H1 (cell line): Measurements from ENCODE around the gene TBC1D22A. TPM values are rescaled to one million over a fixed set of nuclear protein-coding genes. Genes with fewer than 3 reads are reported as not detected.

Source experiments
- CTCF ChIA-PET: fragments of 300-600 bp; sonication (Branson Sonifier 250); formaldehyde crosslinking; loops from one replicate; lab custom pipeline; 2021; ENCODE audit not compliant: partially characterized antibody; lab: Charles Lee
- POLR2A ChIA-PET: fragments of 300-600 bp; sonication (Branson Sonifier 250); formaldehyde crosslinking; loops from one replicate; lab custom pipeline; 2021; ENCODE audit warnings: inconsistent platforms; ENCODE audit not compliant: partially characterized antibody; lab: Charles Lee
- DNase-seq, 2 experiments: peaks; one replicate each; pipeline versions ENCODE4 v3.0.0 to v3.0.0-alpha.2; 2010 to 2022; ENCODE audit warnings: low spot score in 2 of 2, low read depth in 1 of 2, mixed read lengths in 1 of 2
- FAIRE-seq: peaks from 2 replicates; lab custom pipeline; 2011; peaks lifted over from hg19 to GRCh38; lab: Jason Lieb, UNC
- H2AFZ ChIP-seq: 2 replicates; pipeline ENCODE4 v1.8.1; 2012; ENCODE audit warnings: low read length, inconsistent platforms
- H2AK5ac ChIP-seq: 2 replicates; pipeline ENCODE4 v1.6.1; 2013; ENCODE audit warnings: low read depth, low read length
- H2BK120ac ChIP-seq: replicated peaks from 2 replicates; pipeline ENCODE3; 2013; ENCODE audit warnings: low read depth, low read length, inconsistent platforms
- H2BK12ac ChIP-seq: 2 replicates; pipeline ENCODE4 v1.6.1; 2013; ENCODE audit warnings: low read depth, low read length
- H2BK15ac ChIP-seq: 2 replicates; pipeline ENCODE4 v1.6.1; 2013; ENCODE audit warnings: low read length
- H2BK20ac ChIP-seq: 2 replicates; pipeline ENCODE4 v1.6.1; 2013; ENCODE audit warnings: low read length
- H2BK5ac ChIP-seq: 2 replicates; pipeline ENCODE4 v1.6.1; 2013; ENCODE audit warnings: low read depth, low read length
- H3K14ac ChIP-seq: 2 replicates; pipeline ENCODE4 v1.6.1; 2013; ENCODE audit warnings: inconsistent platforms; ENCODE audit not compliant: insufficient read length
- H3K18ac ChIP-seq: 2 replicates; pipeline ENCODE4 v1.6.1; 2013; ENCODE audit warnings: low read length; ENCODE audit errors: extremely low read depth
- H3K23ac ChIP-seq: 2 replicates; pipeline ENCODE4 v1.6.1; 2013; ENCODE audit warnings: inconsistent platforms; ENCODE audit not compliant: insufficient read length
- H3K23me2 ChIP-seq: 2 replicates; pipeline ENCODE4 v1.6.1; 2013; ENCODE audit warnings: low read depth, low read length
- H3K27ac ChIP-seq: 2 replicates; pipeline ENCODE4 v1.6.1; 2011; ENCODE audit warnings: low read depth, low read length, inconsistent platforms
- H3K27me3 ChIP-seq, 4 experiments: replicated peaks in 1 of 4; 1 replicate in 1 of 4; 2 replicates in 3 of 4; pipeline versions ENCODE4 v1.6.1 to v1.8.1; 2011 to 2013; ENCODE audit warnings: low read length in 3 of 4, mild to moderate bottlenecking in 3 of 4, inconsistent platforms in 2 of 4, mixed read lengths in 2 of 4, moderate library complexity in 1 of 4; ENCODE audit not compliant: control insufficient read depth in 3 of 4, insufficient read depth in 3 of 4; ENCODE audit errors: extremely low read depth in 1 of 4
- H3K36me3 ChIP-seq, 4 experiments: 2 replicates each; pipeline versions ENCODE4 v1.6.1 to v1.8.1; 2011 to 2013; ENCODE audit warnings: mild to moderate bottlenecking in 4 of 4, low read length in 3 of 4, moderate library complexity in 2 of 4, control low read depth in 1 of 4, inconsistent platforms in 1 of 4; ENCODE audit not compliant: insufficient read depth in 4 of 4, control insufficient read depth in 2 of 4
- H3K4ac ChIP-seq: replicated peaks from 2 replicates; pipeline ENCODE3; 2013; ENCODE audit warnings: low read length, low read depth, mixed read lengths, inconsistent platforms; ENCODE audit not compliant: insufficient read length
- H3K4me1 ChIP-seq, 4 experiments: replicated peaks in 1 of 4; 1 replicate in 1 of 4; 2 replicates in 3 of 4; pipeline versions ENCODE4 v1.6.1 to v1.8.1; 2011 to 2013; ENCODE audit warnings: low read length in 3 of 4, inconsistent platforms in 2 of 4, mixed read lengths in 1 of 4; ENCODE audit not compliant: insufficient read depth in 4 of 4, control insufficient read depth in 3 of 4
- H3K4me2 ChIP-seq, 2 experiments: 2 replicates each; pipeline versions ENCODE4 v1.6.1 to v1.8.1; 2011 to 2013; ENCODE audit warnings: low read depth in 2 of 2, low read length in 2 of 2, control low read depth in 1 of 2, inconsistent platforms in 1 of 2, mild to moderate bottlenecking in 1 of 2; ENCODE audit not compliant: insufficient read depth in 1 of 2
- H3K4me3 ChIP-seq, 4 experiments: fragments of 200-600, 300-600 bp in 1 of 4; sonication (generic), shearing (Covaris generic), sonication (Bioruptor Twin) in 1 of 4; 2 replicates each; pipeline versions ENCODE4 v1.5.1 to v1.8.1; 2011 to 2016; ENCODE audit warnings: low read length in 4 of 4, low read depth in 3 of 4, control low read depth in 2 of 4, inconsistent platforms in 2 of 4, mild to moderate bottlenecking in 2 of 4, mixed read lengths in 1 of 4, moderate library complexity in 1 of 4; ENCODE audit not compliant: insufficient read depth in 2 of 4; ENCODE audit errors: extremely low read depth in 1 of 4
- H3K56ac ChIP-seq: replicated peaks from 2 replicates; pipeline ENCODE3; 2013; ENCODE audit warnings: low read depth, mild to moderate bottlenecking, mixed read lengths, low read length, inconsistent platforms; ENCODE audit not compliant: insufficient read length
- H3K79me1 ChIP-seq: 2 replicates; pipeline ENCODE4 v1.6.1; 2013; ENCODE audit warnings: low read depth, low read length, control low read depth
- H3K79me2 ChIP-seq, 2 experiments: 2 replicates each; pipeline versions ENCODE4 v1.6.1 to v1.8.1; 2012 to 2013; ENCODE audit warnings: low read length in 2 of 2, mild to moderate bottlenecking in 2 of 2, inconsistent platforms in 1 of 2; ENCODE audit not compliant: insufficient read depth in 2 of 2, control insufficient read depth in 1 of 2
- H3K9ac ChIP-seq, 4 experiments: replicated peaks in 1 of 4; 1 replicate in 1 of 4; 2 replicates in 3 of 4; pipeline versions ENCODE4 v1.6.1 to v1.8.1; 2011 to 2013; ENCODE audit warnings: low read depth in 3 of 4, low read length in 3 of 4, control low read depth in 2 of 4, mild to moderate bottlenecking in 2 of 4, moderate library complexity in 2 of 4, inconsistent platforms in 1 of 4; ENCODE audit errors: extremely low read depth in 1 of 4
- H3K9me3 ChIP-seq, 2 experiments: 2 replicates each; pipeline versions ENCODE4 v1.6.1 to v1.8.1; 2012 to 2013; ENCODE audit warnings: mild to moderate bottlenecking in 2 of 2, moderate library complexity in 2 of 2, control low read depth in 1 of 2, inconsistent platforms in 1 of 2, low read depth in 1 of 2, low read length in 1 of 2, mixed read lengths in 1 of 2; ENCODE audit not compliant: insufficient read depth in 2 of 2
- H4K20me1 ChIP-seq, 2 experiments: replicated peaks in 1 of 2; 2 replicates each; pipeline versions ENCODE3 to v1.8.1; 2011 to 2013; ENCODE audit warnings: inconsistent platforms in 2 of 2, low read length in 2 of 2, mild to moderate bottlenecking in 1 of 2; ENCODE audit not compliant: insufficient read depth in 2 of 2, control insufficient read depth in 1 of 2
- H4K5ac ChIP-seq: 2 replicates; pipeline ENCODE4 v1.6.1; 2013; ENCODE audit warnings: low read length, low read depth, mixed read lengths, inconsistent platforms; ENCODE audit not compliant: insufficient read length
- H4K8ac ChIP-seq: 2 replicates; pipeline ENCODE4 v1.8.0; 2013; ENCODE audit warnings: mild to moderate bottlenecking, moderate library complexity, low read length, inconsistent platforms; ENCODE audit not compliant: insufficient read depth; ENCODE audit errors: extremely low read depth
- H4K91ac ChIP-seq: replicated peaks from 2 replicates; pipeline ENCODE3; 2013; ENCODE audit warnings: low read length, mixed read lengths, inconsistent platforms; ENCODE audit not compliant: insufficient read length
- BACH1 ChIP-seq: IDR thresholded peaks from 2 replicates; pipeline ENCODE4 v1.6.1; 2012; ENCODE audit warnings: low read length, improper control_type of control experiment
- CHD1 ChIP-seq: IDR thresholded peaks from 2 replicates; pipeline ENCODE4 v1.6.1; 2012; ENCODE audit warnings: low read depth, low read length, improper control_type of control experiment
- CTBP2 ChIP-seq: IDR thresholded peaks from 2 replicates; pipeline ENCODE4 v1.7.0; 2011; ENCODE audit warnings: borderline replicate concordance, mild to moderate bottlenecking, moderate library complexity, mixed read lengths, low read length; ENCODE audit not compliant: insufficient read depth, insufficient read length
- HDAC6 ChIP-seq: IDR thresholded peaks from one replicate; pipeline ENCODE4 v1.7.1; 2012; ENCODE audit warnings: low read depth, mild to moderate bottlenecking, inconsistent platforms, low read length, moderate library complexity
- JUN ChIP-seq: IDR thresholded peaks from 2 replicates; pipeline ENCODE4 v1.6.1; 2011; ENCODE audit warnings: low read depth, mild to moderate bottlenecking, improper control_type of control experiment, low read length
- NANOG ChIP-seq: IDR thresholded peaks from 2 replicates; pipeline ENCODE4 v1.6.1; 2011; ENCODE audit warnings: low read length, low read depth, mild to moderate bottlenecking, inconsistent platforms; ENCODE audit not compliant: insufficient read depth, poor library complexity, severe bottlenecking
- TBP ChIP-seq: IDR thresholded peaks from 2 replicates; pipeline ENCODE4 v1.6.1; 2011; ENCODE audit warnings: low read depth, low read length, improper control_type of control experiment
- TCF12 ChIP-seq: IDR thresholded peaks from 2 replicates; pipeline ENCODE4 v1.6.1; 2011; ENCODE audit warnings: low read depth, mild to moderate bottlenecking, low read length
- WGBS, 2 experiments: shearing (Covaris generic) in 1 of 2; methylation state at CpG; one replicate each; pipeline versions ENCODE4 v1.1.6 to v1.1.7; 2013 to 2015; ENCODE audit warnings: low lambda C conversion rate in 2 of 2, mixed read lengths in 2 of 2, inconsistent platforms in 1 of 2, low coverage in 1 of 2, missing lambda C conversion rate in 1 of 2; ENCODE audit not compliant: insufficient replicate concordance in 2 of 2, insufficient coverage in 1 of 2, insufficient read length in 1 of 2; ENCODE audit errors: extremely low coverage in 1 of 2, missing lambda C conversion rate in 1 of 2; 5-methylcytosine and 5-hydroxymethylcytosine counted together
- polyA plus RNA-seq, 7 experiments: library from polyadenylated mRNA; depleted of rRNA in 3 of 7; stranded (reverse) in 5 of 7; unstranded in 2 of 7; fragments of >200 nt in 5 of 7; fragments of 200-250 nt in 2 of 7; gene quantifications; 1 replicate in 5 of 7; 2 replicates in 1 of 7; 4 replicates in 1 of 7; pipeline versions ENCODE4 v1.2.1 to v1.2.3, GENCODE V29; 2011 to 2013; ENCODE audit warnings: missing spikeins in 2 of 7, mixed read lengths in 2 of 7
- total RNA-seq: library from RNA; stranded (reverse); fragmentation: NEBNext Ultra II Directional; extraction: Animal tissue kit (Norgen Biotek cat#: 25700); gene quantifications from 2 replicates; pipeline ENCODE4 v1.2.1, GENCODE V29; 2021
- TF ChIP-seq, protein P1 (sequence below): IDR thresholded peaks from 2 replicates; pipeline ENCODE4 v1.6.1; 2012; ENCODE audit warnings: inconsistent platforms
- TF ChIP-seq, protein P2 (sequence below), 3 experiments: IDR thresholded peaks; 1 replicate in 2 of 3; 2 replicates in 1 of 3; pipeline versions ENCODE4 v1.5.1 to v1.6.1; 2011; ENCODE audit warnings: low read length in 3 of 3, mild to moderate bottlenecking in 3 of 3, inconsistent platforms in 2 of 3, low read depth in 1 of 3, moderate library complexity in 1 of 3; ENCODE audit not compliant: insufficient read depth in 1 of 3; ENCODE audit errors: control extremely low read depth in 1 of 3

Gene TBC1D22A
- total and polyA plus RNA-seq, 2 of the 8 experiments (the other 6 are each of a cell fraction or from before 2014, with no cell fraction given): 11.9 to 18.4 TPM

DNA sequence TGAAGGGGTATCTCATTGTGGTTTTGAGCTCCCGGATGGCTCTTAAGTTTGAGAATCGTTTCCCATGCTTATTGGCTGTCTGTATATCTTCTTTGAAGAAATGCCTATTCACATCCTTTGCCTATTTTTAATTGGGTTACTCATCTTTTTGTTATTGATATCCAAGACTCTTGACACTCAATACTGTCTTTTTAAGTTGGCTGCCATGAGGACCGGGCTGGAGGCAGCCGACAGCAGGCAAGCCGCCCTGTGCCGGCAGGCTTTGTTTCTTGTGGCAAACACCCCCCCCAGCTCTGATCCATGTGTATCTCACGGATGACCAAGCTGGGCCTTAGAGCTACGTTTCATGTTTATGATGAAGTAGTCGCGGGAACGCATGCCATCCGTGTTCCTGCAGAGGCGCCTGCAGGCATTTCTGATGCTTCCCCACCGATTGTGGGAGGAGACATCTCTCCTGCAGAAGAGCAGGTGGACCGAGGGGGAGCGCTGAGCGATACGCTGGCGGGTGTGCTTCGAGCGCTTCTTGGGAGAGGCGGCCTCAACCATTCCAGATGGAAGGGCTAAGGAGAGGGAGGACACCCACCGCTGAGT, 95.8 kb downstream of the TBC1D22A start:
- no peak overlapping the region for H3K4ac ChIP-seq
- no peak for DNase-seq
- CTCF ChIA-PET: no interaction called here
- TF ChIP-seq TBP (no peak), BACH1 (no peak), TCF12 (no peak), NANOG (no peak), CHD1 (no peak), HDAC6 (no peak), JUN (no peak), CTBP2 (no peak)
- TF ChIP-seq, protein P1, sequence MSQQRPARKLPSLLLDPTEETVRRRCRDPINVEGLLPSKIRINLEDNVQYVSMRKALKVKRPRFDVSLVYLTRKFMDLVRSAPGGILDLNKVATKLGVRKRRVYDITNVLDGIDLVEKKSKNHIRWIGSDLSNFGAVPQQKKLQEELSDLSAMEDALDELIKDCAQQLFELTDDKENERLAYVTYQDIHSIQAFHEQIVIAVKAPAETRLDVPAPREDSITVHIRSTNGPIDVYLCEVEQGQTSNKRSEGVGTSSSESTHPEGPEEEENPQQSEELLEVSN: no peak
- TF ChIP-seq, protein P2, sequence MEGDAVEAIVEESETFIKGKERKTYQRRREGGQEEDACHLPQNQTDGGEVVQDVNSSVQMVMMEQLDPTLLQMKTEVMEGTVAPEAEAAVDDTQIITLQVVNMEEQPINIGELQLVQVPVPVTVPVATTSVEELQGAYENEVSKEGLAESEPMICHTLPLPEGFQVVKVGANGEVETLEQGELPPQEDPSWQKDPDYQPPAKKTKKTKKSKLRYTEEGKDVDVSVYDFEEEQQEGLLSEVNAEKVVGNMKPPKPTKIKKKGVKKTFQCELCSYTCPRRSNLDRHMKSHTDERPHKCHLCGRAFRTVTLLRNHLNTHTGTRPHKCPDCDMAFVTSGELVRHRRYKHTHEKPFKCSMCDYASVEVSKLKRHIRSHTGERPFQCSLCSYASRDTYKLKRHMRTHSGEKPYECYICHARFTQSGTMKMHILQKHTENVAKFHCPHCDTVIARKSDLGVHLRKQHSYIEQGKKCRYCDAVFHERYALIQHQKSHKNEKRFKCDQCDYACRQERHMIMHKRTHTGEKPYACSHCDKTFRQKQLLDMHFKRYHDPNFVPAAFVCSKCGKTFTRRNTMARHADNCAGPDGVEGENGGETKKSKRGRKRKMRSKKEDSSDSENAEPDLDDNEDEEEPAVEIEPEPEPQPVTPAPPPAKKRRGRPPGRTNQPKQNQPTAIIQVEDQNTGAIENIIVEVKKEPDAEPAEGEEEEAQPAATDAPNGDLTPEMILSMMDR (IDR thresholded peaks at IDR 0.05; ENCODE audit: control extremely low read depth in 1 of 3, insufficient read depth in 1 of 3, low read depth in 1 of 3, low read length in 3 of 3): no peak

More for the DNA sequence above, 95.8 kb downstream of the TBC1D22A start:
- no peak overlapping the region for H2AK5ac ChIP-seq
- H4K20me1 ChIP-seq: no peaks in the 10 kb centered on the region
- no peak for FAIRE-seq
- H3K79me1 ChIP-seq: no peaks in the 10 kb centered on the region; the same call in 1 of the 2 replicates
- H2AFZ ChIP-seq: no peak overlapping the region
- no peak overlapping the region for H2BK5ac ChIP-seq
- POLR2A ChIA-PET: no interaction called here
- no peak overlapping the region for H2BK120ac ChIP-seq
- H3K4me2 ChIP-seq: no peak overlapping the region
- H3K18ac ChIP-seq: no peak overlapping the region
- H3K79me2 ChIP-seq: peaks cover 0 to 7% of the 10 kb centered on the region in 2 experiments; a peak in 1 of 4 replicates
- H3K4me1 ChIP-seq: peaks cover 0 to 6% (median under 1%) of the 10 kb centered on the region in 4 experiments; a peak in 3 of 7 replicates
- H4K8ac ChIP-seq: no peak overlapping the region
- H3K56ac ChIP-seq: no peak overlapping the region
- no peak overlapping the region for H3K14ac ChIP-seq
- H2BK12ac ChIP-seq: no peak overlapping the region
- H3K36me3 ChIP-seq: no peaks in the 10 kb centered on the region
- H3K27ac ChIP-seq: no peak overlapping the region
- H3K4me3 ChIP-seq: no peak overlapping the region
- H3K9me3 ChIP-seq: no peaks in the 10 kb centered on the region
- no peak overlapping the region for H2BK20ac ChIP-seq
- no peaks in the 10 kb centered on the region for H3K23me2 ChIP-seq
- 93% methylated on average over 21 of the region's 23 CpGs; no CpG with 5 or more reads in 1 of the 2 experiments for WGBS, 2 experiments
- no peak overlapping the region for H4K91ac ChIP-seq
- H2BK15ac ChIP-seq: no peak overlapping the region
- no peaks in the 10 kb centered on the region for H3K27me3 ChIP-seq
- no peak overlapping the region for H4K5ac ChIP-seq
- H3K23ac ChIP-seq: no peak overlapping the region
- no peak overlapping the region for H3K9ac ChIP-seq
